ENCODE data around the gene RABL6. TPM values are rescaled to one million over a fixed set of nuclear protein-coding genes. Genes with fewer than 3 reads are reported as not detected.

Gene RABL6
- polyA plus RNA-seq, 4 donors: 56.6 to 76.5 (median 64.3) TPM

Other genes starting within 250 kb of the RABL6 start
- 10 to 100 TPM; 52.6 to 97.9 (median 59.2) TPM for gene EGFL7, start 145.0 kb upstream of the RABL6 start, polyA plus RNA-seq (ENCODE audit: insufficient read length in 4 of 4)
- 10 to 100 TPM; 42.2 to 61.6 (median 43.2) TPM for gene AGPAT2, start 120.5 kb upstream of the RABL6 start, polyA plus RNA-seq (ENCODE audit: insufficient read length in 4 of 4)
- 10 to 100 TPM; 31.0 to 47.3 (median 34.3) TPM for gene DIPK1B, start 95.4 kb upstream of the RABL6 start, polyA plus RNA-seq (ENCODE audit: insufficient read length in 4 of 4)
- 1 to 10 TPM in 3 of 4 donors, under 1 TPM in 1; 0.56 to 1.5 (median 1.2) TPM for gene LCN10, start 65.0 kb upstream of the RABL6 start, polyA plus RNA-seq (ENCODE audit: insufficient read length in 4 of 4)
- under 1 TPM in 1 of 4 donors, not detected in 3; 0.34 TPM for gene LCN6, start 59.4 kb upstream of the RABL6 start, polyA plus RNA-seq (ENCODE audit: insufficient read length in 4 of 4)
- gene LCN8, start 49.7 kb upstream of the RABL6 start, polyA plus RNA-seq (ENCODE audit: insufficient read length in 4 of 4): under 1 TPM; 0.17 to 0.30 (median 0.25) TPM
- under 1 TPM in 2 of 4 donors, not detected in 2; 0.06 to 0.08 TPM for gene LCN15, start 43.4 kb upstream of the RABL6 start, polyA plus RNA-seq (ENCODE audit: insufficient read length in 4 of 4)
- 10 to 100 TPM; 69.6 to 89.4 (median 73.2) TPM for gene TMEM141, start 16.6 kb upstream of the RABL6 start, polyA plus RNA-seq (ENCODE audit: insufficient read length in 4 of 4)
- gene CCDC183, start 11.6 kb upstream of the RABL6 start, polyA plus RNA-seq (ENCODE audit: insufficient read length in 4 of 4): 1 to 10 TPM; 4.8 to 6.2 (median 5.2) TPM
- 1 to 10 TPM in 2 of 4 donors, under 1 TPM in 2; 0.67 to 1.7 (median 0.96) TPM for gene AJM1, start 34.5 kb downstream of the RABL6 start, polyA plus RNA-seq (ENCODE audit: insufficient read length in 4 of 4)
- 100 to 1,000 TPM in 1 of 4 donors, 10 to 100 TPM in 3; 79.2 to 145 (median 81.4) TPM for gene PHPT1, start 41.5 kb downstream of the RABL6 start, polyA plus RNA-seq (ENCODE audit: insufficient read length in 4 of 4)
- 10 to 100 TPM in 1 of 4 donors, 1 to 10 TPM in 3; 6.0 to 10.6 (median 6.9) TPM for gene MAMDC4, start 44.4 kb downstream of the RABL6 start, polyA plus RNA-seq (ENCODE audit: insufficient read length in 4 of 4)
- 100 to 1,000 TPM; 317 to 400 (median 357) TPM for gene EDF1, start 58.4 kb downstream of the RABL6 start, polyA plus RNA-seq (ENCODE audit: insufficient read length in 4 of 4)
- gene TRAF2, start 78.6 kb downstream of the RABL6 start, polyA plus RNA-seq (ENCODE audit: insufficient read length in 4 of 4): 10 to 100 TPM; 11.3 to 16.8 (median 12.4) TPM
- 10 to 100 TPM; 38.7 to 67.9 (median 43.5) TPM for gene FBXW5, start 136.8 kb downstream of the RABL6 start, polyA plus RNA-seq (ENCODE audit: insufficient read length in 4 of 4)
- 1 to 10 TPM in 2 of 4 donors, under 1 TPM in 2; 0.36 to 1.1 (median 0.90) TPM for gene C8G, start 137.3 kb downstream of the RABL6 start, polyA plus RNA-seq (ENCODE audit: insufficient read length in 4 of 4)
- 10 to 100 TPM; 21.8 to 36.8 (median 29.4) TPM for gene LCN12, start 144.3 kb downstream of the RABL6 start, polyA plus RNA-seq (ENCODE audit: insufficient read length in 4 of 4)
- gene PTGDS, start 169.6 kb downstream of the RABL6 start, polyA plus RNA-seq (ENCODE audit: insufficient read length in 4 of 4): 100 to 1,000 TPM in 1 of 4 donors, 10 to 100 TPM in 3; 27.8 to 104 (median 33.5) TPM
- under 1 TPM; 0.08 to 0.35 (median 0.19) TPM for gene LCNL1, start 175.0 kb downstream of the RABL6 start, polyA plus RNA-seq (ENCODE audit: insufficient read length in 4 of 4)
- gene PAXX, start 184.5 kb downstream of the RABL6 start, polyA plus RNA-seq (ENCODE audit: insufficient read length in 4 of 4): 10 to 100 TPM; 26.9 to 46.1 (median 31.5) TPM
- gene CLIC3, start 188.6 kb downstream of the RABL6 start, polyA plus RNA-seq (ENCODE audit: insufficient read length in 4 of 4): 1 to 10 TPM in 1 of 4 donors, under 1 TPM in 3; 0.28 to 1.2 (median 0.50) TPM
- 10 to 100 TPM; 33.3 to 57.9 (median 40.2) TPM for gene ABCA2, start 220.3 kb downstream of the RABL6 start, polyA plus RNA-seq (ENCODE audit: insufficient read length in 4 of 4)
- gene FUT7, start 224.1 kb downstream of the RABL6 start, polyA plus RNA-seq (ENCODE audit: insufficient read length in 4 of 4): under 1 TPM in 2 of 4 donors, not detected in 2; 0.04 to 0.11 TPM
- 10 to 100 TPM; 22.8 to 47.1 (median 26.5) TPM for gene NPDC1, start 238.2 kb downstream of the RABL6 start, polyA plus RNA-seq (ENCODE audit: insufficient read length in 4 of 4)
- gene ENTPD2, start 246.1 kb downstream of the RABL6 start, polyA plus RNA-seq (ENCODE audit: insufficient read length in 4 of 4): 1 to 10 TPM; 3.4 to 7.4 (median 4.2) TPM